SK-N-SH (cell line): ENCODE results near the gene FGG. TPM values are rescaled to one million over a fixed set of nuclear protein-coding genes. Genes with fewer than 3 reads are reported as not detected.

Experiments
- CTCF ChIA-PET: fragments of 300-600, 350-600 bp; formaldehyde crosslinking; extraction: SDS; loops from one replicate; lab custom pipeline; 2021; lab: Yijun Ruan, JAX
- POLR2A ChIA-PET: fragments of 350-600 bp; sonication (Branson Sonifier 250); formaldehyde crosslinking; extraction: SDS; loops from one replicate; lab custom pipeline; 2020; ENCODE audit warnings: antibody characterized with exemption, inconsistent platforms; lab: Yijun Ruan, JAX
- DNase-seq: peaks from one replicate; pipeline ENCODE4 v3.0.0; 2012
- H2AFZ ChIP-seq: fragments of 200-600 bp; sonication (generic); 2 replicates; pipeline ENCODE4 v1.8.1; 2016; ENCODE audit warnings: antibody characterized with exemption, mild to moderate bottlenecking, low read depth
- H3F3A ChIP-seq: fragments of 200-600 bp; sonication (generic); replicated peaks from 2 replicates; pipeline ENCODE3; 2016; ENCODE audit warnings: antibody characterized with exemption, mild to moderate bottlenecking; ENCODE audit not compliant: insufficient read depth
- H3K27ac ChIP-seq, 2 experiments: fragments of 200-500 bp in 1 of 2; fragments of 200-600 bp in 1 of 2; sonication (Bioruptor generic) in 1 of 2; sonication (generic), shearing (Covaris generic) in 1 of 2; 2 replicates each; pipeline versions ENCODE4 v1.5.1 to v1.6.1; 2014 to 2016; ENCODE audit warnings: low read depth in 2 of 2, inconsistent platforms in 1 of 2, low read length in 1 of 2, mild to moderate bottlenecking in 1 of 2, mixed read lengths in 1 of 2
- H3K27me3 ChIP-seq: fragments of 200-600 bp; sonication (generic), shearing (Covaris generic); 2 replicates; pipeline ENCODE4 v1.6.1; 2016; ENCODE audit warnings: mixed run types; ENCODE audit not compliant: insufficient read depth
- H3K36me3 ChIP-seq, 2 experiments: fragments of 200-500 bp in 1 of 2; fragments of 200-600 bp in 1 of 2; sonication (Bioruptor generic) in 1 of 2; sonication (generic) in 1 of 2; replicated peaks in 1 of 2; 2 replicates each; pipeline versions ENCODE3 to v1.5.1; 2014 to 2016; ENCODE audit warnings: low read length in 1 of 2, mild to moderate bottlenecking in 1 of 2; ENCODE audit not compliant: insufficient read depth in 2 of 2, control insufficient read depth in 1 of 2
- H3K4me1 ChIP-seq, 2 experiments: fragments of 200-500 bp in 1 of 2; fragments of 200-600 bp in 1 of 2; sonication (Bioruptor generic) in 1 of 2; sonication (generic), shearing (Covaris generic) in 1 of 2; 2 replicates each; pipeline versions ENCODE4 v1.5.1 to v1.6.1; 2014 to 2016; ENCODE audit warnings: low read depth in 1 of 2, low read length in 1 of 2, mixed run types in 1 of 2; ENCODE audit not compliant: insufficient read depth in 2 of 2, control insufficient read depth in 1 of 2
- H3K4me2 ChIP-seq: fragments of 200-600 bp; sonication (generic), shearing (Covaris generic); 2 replicates; pipeline ENCODE4 v1.6.1; 2017; ENCODE audit warnings: mixed run types
- H3K4me3 ChIP-seq, 2 experiments: fragments of 200-500 bp in 1 of 2; fragments of 200-600 bp in 1 of 2; sonication (Bioruptor generic) in 1 of 2; sonication (generic), shearing (Covaris generic) in 1 of 2; 2 replicates each; pipeline versions ENCODE4 v1.5.1 to v1.8.1; 2014 to 2016; ENCODE audit warnings: low read depth in 2 of 2, inconsistent platforms in 1 of 2, low read length in 1 of 2, mild to moderate bottlenecking in 1 of 2, mixed read lengths in 1 of 2, moderate library complexity in 1 of 2
- H3K79me2 ChIP-seq: fragments of 200-600 bp; sonication (generic); 2 replicates; pipeline ENCODE4 v1.8.1; 2017; ENCODE audit warnings: mild to moderate bottlenecking; ENCODE audit not compliant: insufficient read depth
- H3K9ac ChIP-seq: fragments of 200-600 bp; sonication (generic); 2 replicates; pipeline ENCODE4 v1.6.1; 2017; ENCODE audit warnings: mixed run types
- H3K9me2 ChIP-seq: fragments of 200-600 bp; sonication (generic); 2 replicates; pipeline ENCODE4 v1.6.1; 2017; ENCODE audit warnings: mixed run types
- H3K9me3 ChIP-seq: fragments of 200-600 bp; sonication (generic); 2 replicates; pipeline ENCODE4 v1.6.1; 2017; ENCODE audit warnings: mixed run types, mild to moderate bottlenecking, moderate library complexity
- H4K20me1 ChIP-seq: fragments of 200-600 bp; sonication (generic); 2 replicates; pipeline ENCODE4 v1.6.1; 2017; ENCODE audit warnings: mild to moderate bottlenecking, mixed run types; ENCODE audit not compliant: insufficient read depth
- CHD2 ChIP-seq: fragments of 150-350 bp; IDR thresholded peaks from 2 replicates; pipeline ENCODE4 v1.6.1; 2018; ENCODE audit warnings: low read length; ENCODE audit not compliant: partially characterized antibody
- ELF1 ChIP-seq: IDR thresholded peaks from 2 replicates; pipeline ENCODE4 v1.4.0; 2012
- FOXM1 ChIP-seq: IDR thresholded peaks from 2 replicates; pipeline ENCODE4 v1.4.0; 2012; ENCODE audit warnings: low read depth, mild to moderate bottlenecking
- GATA2 ChIP-seq: sonication (generic); formaldehyde crosslinking; IDR thresholded peaks from 2 replicates; pipeline ENCODE4 v1.5.0; 2020; ENCODE audit warnings: mild to moderate bottlenecking, missing genetic modification reagents
- MEF2A ChIP-seq: IDR thresholded peaks from 2 replicates; pipeline ENCODE4 v1.4.0; 2012; ENCODE audit warnings: low read depth, borderline replicate concordance
- MXI1 ChIP-seq: IDR thresholded peaks from 2 replicates; pipeline ENCODE4 v1.6.1; 2012; ENCODE audit warnings: mild to moderate bottlenecking, low read depth, low read length, improper control_type of control experiment
- NRF1 ChIP-seq: IDR thresholded peaks from 2 replicates; pipeline ENCODE4 v1.6.1; 2012; ENCODE audit warnings: low read depth, mild to moderate bottlenecking, low read length
- PBX3 ChIP-seq: IDR thresholded peaks from 2 replicates; pipeline ENCODE4; 2012
- REST ChIP-seq: IDR thresholded peaks from 2 replicates; pipeline ENCODE4 v1.6.1; 2012; ENCODE audit warnings: mild to moderate bottlenecking, low read depth, low read length, moderate library complexity
- RFX5 ChIP-seq: IDR thresholded peaks from 2 replicates; pipeline ENCODE4 v1.6.1; 2012; ENCODE audit warnings: mild to moderate bottlenecking, improper control_type of control experiment, low read length
- RXRA ChIP-seq: IDR thresholded peaks from 2 replicates; pipeline ENCODE4 v1.4.0; 2012; ENCODE audit warnings: low read depth, mild to moderate bottlenecking, borderline replicate concordance
- SIN3A ChIP-seq: IDR thresholded peaks from 2 replicates; pipeline ENCODE4 v1.6.1; 2012; ENCODE audit warnings: low read depth, mild to moderate bottlenecking, low read length, moderate library complexity, borderline replicate concordance
- TAF1 ChIP-seq: IDR thresholded peaks from 2 replicates; pipeline ENCODE4 v1.6.1; 2012; ENCODE audit warnings: low read depth, mild to moderate bottlenecking, low read length, moderate library complexity, borderline replicate concordance
- TCF12 ChIP-seq: IDR thresholded peaks from 2 replicates; pipeline ENCODE4 v1.4.0; 2012
- TEAD4 ChIP-seq: IDR thresholded peaks from 2 replicates; pipeline ENCODE4 v1.4.0; 2012; ENCODE audit warnings: mild to moderate bottlenecking, borderline replicate concordance; ENCODE audit not compliant: insufficient read depth
- YY1 ChIP-seq: IDR thresholded peaks from 2 replicates; pipeline ENCODE4 v1.4.0; 2012; ENCODE audit warnings: low read depth, mild to moderate bottlenecking
- WGBS: methylation state at CpG from one replicate; pipeline ENCODE4 v1.1.6; 2017; ENCODE audit warnings: low lambda C conversion rate; 5-methylcytosine and 5-hydroxymethylcytosine counted together
- polyA plus RNA-seq, 3 experiments: library from polyadenylated mRNA; depleted of rRNA; stranded (reverse); fragments of >200 nt; gene quantifications; 2 replicates each; pipeline ENCODE4 v1.2.3, GENCODE V29; 2012
- TF ChIP-seq, protein P1 (sequence below): fragments of 150-350 bp; IDR thresholded peaks from 2 replicates; pipeline ENCODE4 v1.6.1; 2016; ENCODE audit warnings: mild to moderate bottlenecking, low read depth, low read length

Gene FGG
- polyA plus RNA-seq (2012; rRNA removed): not detected in 2 replicates
- not detected in 2 replicates for polyA plus RNA-seq (2012; cell fraction: cytosol; rRNA removed)
- not detected in 2 replicates for polyA plus RNA-seq (2012; cell fraction: nucleus; rRNA removed)

GRCh38 chr4:154612472-154613414 lies at the start of gene FGG:
Gene FGG, minus strand, starts transcription at chr4:154612656. Its CDS starts 47 bp downstream, at chr4:154612609.
- Histone ChIP-seq H2AFZ (no peak within 1 kb of the TSS), H4K20me1 (no peaks in the 10 kb centered on the region), H3K27me3 (0 out of 2 replicates have a peak, but pooled peaks cover 5% of the 10 kb centered on the region), H3K79me2 (no peaks in the 10 kb centered on the region), H3K4me2 (no peak within 1 kb of the TSS), H3K9me3 (no peaks in the 10 kb centered on the region), H3K4me1 (no peaks in the 10 kb centered on the region), H3F3A (no peaks in the 10 kb centered on the region), H3K36me3 (no peaks in the 10 kb centered on the region), H3K9ac (no peak within 1 kb of the TSS), H3K4me3 (no peak within 1 kb of the TSS), H3K9me2 (no peaks in the 10 kb centered on the region), H3K27ac (no peak within 1 kb of the TSS)
- CTCF ChIA-PET: interaction anchor here (0.6 to 1.7 kb wide), 3 partner anchors 27 to 60 kb away, joined by 3 to 9 read pairs (median 6); no protein-coding TSS in a partner anchor
- DNase-seq: no peak
- TF ChIP-seq MEF2A (no peak), FOXM1 (no peak), NRF1 (no peak), RXRA (no peak), RFX5 (no peak), TEAD4 (no peak), YY1 (no peak), TCF12 (no peak), SIN3A (no peak), CHD2 (no peak), ELF1 (no peak), MXI1 (no peak), GATA2 (no peak), REST (no peak), TAF1 (no peak), PBX3 (no peak)
- TF ChIP-seq, protein P1, sequence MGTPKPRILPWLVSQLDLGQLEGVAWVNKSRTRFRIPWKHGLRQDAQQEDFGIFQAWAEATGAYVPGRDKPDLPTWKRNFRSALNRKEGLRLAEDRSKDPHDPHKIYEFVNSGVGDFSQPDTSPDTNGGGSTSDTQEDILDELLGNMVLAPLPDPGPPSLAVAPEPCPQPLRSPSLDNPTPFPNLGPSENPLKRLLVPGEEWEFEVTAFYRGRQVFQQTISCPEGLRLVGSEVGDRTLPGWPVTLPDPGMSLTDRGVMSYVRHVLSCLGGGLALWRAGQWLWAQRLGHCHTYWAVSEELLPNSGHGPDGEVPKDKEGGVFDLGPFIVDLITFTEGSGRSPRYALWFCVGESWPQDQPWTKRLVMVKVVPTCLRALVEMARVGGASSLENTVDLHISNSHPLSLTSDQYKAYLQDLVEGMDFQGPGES: no peak
- POLR2A ChIA-PET: no interaction called here
- WGBS: under 1% methylated on average over 7 of the region's 7 CpGs
